Uterus (tissue), 4 donors: ENCODE measurements around the gene BET1. TPM values are rescaled to one million over a fixed set of nuclear protein-coding genes. Genes with fewer than 3 reads are reported as not detected.

Experiments
- DNase-seq, 2 donors: peaks; one replicate each; pipeline ENCODE4 v3.0.0-alpha.2; 2019 to 2020
- H3K27ac ChIP-seq, 2 donors: fragments of 200-600 bp; sonication (generic); 1 replicate in 1 of 2; 2 replicates in 1 of 2; pipeline ENCODE4 v1.5.1; 2016 to 2018
- H3K27me3 ChIP-seq, 2 donors: fragments of 200-600 bp; sonication (generic); one replicate each; pipeline ENCODE4 v1.5.1; 2018 to 2019; ENCODE audit warnings: control low read depth in 1 of 2
- H3K36me3 ChIP-seq, 2 donors: fragments of 200-600 bp; sonication (generic); one replicate each; pipeline ENCODE4 v1.5.1; 2019; ENCODE audit warnings: control low read depth in 1 of 2
- H3K4me1 ChIP-seq, 2 donors: fragments of 200-600 bp; sonication (generic); one replicate each; pipeline ENCODE4 v1.5.1; 2018 to 2019; ENCODE audit warnings: control low read depth in 1 of 2
- H3K4me3 ChIP-seq, 2 donors: fragments of 200-600 bp; sonication (generic); 1 replicate in 1 of 2; 2 replicates in 1 of 2; pipeline ENCODE4 v1.5.1; 2018 to 2019; ENCODE audit warnings: mild to moderate bottlenecking in 1 of 2
- H3K9me3 ChIP-seq, 2 donors: fragments of 200-600 bp; sonication (generic); one replicate each; pipeline ENCODE4 v1.5.1; 2019; ENCODE audit warnings: control low read depth in 1 of 2
- POLR2A ChIP-seq, 2 donors: fragments of 450-650 bp; IDR thresholded peaks; one replicate each; pipeline ENCODE4 v1.6.1; 2016; ENCODE audit warnings: antibody characterized with exemption in 2 of 2, mild to moderate bottlenecking in 1 of 2, moderate library complexity in 1 of 2
- intact Hi-C: fragments of 100-400 bp; cut with DNase I; formaldehyde crosslinking; loops from one replicate; pipeline ENCODE4 v1.15.1; 2023; ENCODE audit warnings: low total_unique reads
- total RNA-seq, 4 donors: library from RNA; depleted of rRNA in 3 of 4; stranded (reverse); fragments of >200 nt in 3 of 4; gene quantifications; one replicate each; pipeline versions ENCODE4 v1.1.0 to v1.2.4, GENCODE V29; 2014 to 2023
- TF ChIP-seq, protein P1 (sequence below), 4 experiments: fragments of 200-600 bp in 2 of 4; fragments of 450-650 bp in 2 of 4; sonication (generic) in 2 of 4; IDR thresholded peaks; one replicate each; pipeline ENCODE4 v1.5.1; 2016 to 2019; ENCODE audit warnings: antibody characterized with exemption in 4 of 4, mild to moderate bottlenecking in 2 of 4, moderate library complexity in 1 of 4
- donor health status: DM: yes; HTN: yes; CAD: no.

The BET1 gene
- total RNA-seq, 4 donors from 2014 or later: 10.3 to 74.5 (median 18.6) TPM

DNA sequence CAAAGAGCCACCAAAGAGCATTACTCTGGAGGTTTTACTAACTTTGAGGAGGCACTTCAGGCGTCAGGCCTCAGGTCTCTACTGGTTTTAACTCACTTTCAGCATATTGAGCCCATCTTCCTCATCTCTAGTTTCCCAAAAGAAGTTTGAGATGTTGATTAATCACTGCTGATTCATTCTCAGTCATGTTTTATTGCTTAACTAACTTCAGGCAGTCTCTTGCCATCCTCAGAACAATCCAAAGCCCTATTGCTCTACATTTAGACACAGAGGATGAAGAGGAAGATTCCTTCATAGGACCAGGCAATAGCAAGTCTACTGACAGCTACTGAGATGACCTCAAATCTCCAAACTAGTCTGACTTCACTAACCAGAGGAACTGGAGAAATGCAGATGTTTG lies 39.1 kb upstream of the BET1 start:
- H3K4me1 ChIP-seq: no peaks in the 10 kb centered on the region
- H3K4me3 ChIP-seq: no peak overlapping the region
- H3K36me3 ChIP-seq: no peaks in the 10 kb centered on the region
- no peak for DNase-seq
- no peak for TF ChIP-seq POLR2A (IDR thresholded peaks at IDR 0.05)
- TF ChIP-seq, protein P1, sequence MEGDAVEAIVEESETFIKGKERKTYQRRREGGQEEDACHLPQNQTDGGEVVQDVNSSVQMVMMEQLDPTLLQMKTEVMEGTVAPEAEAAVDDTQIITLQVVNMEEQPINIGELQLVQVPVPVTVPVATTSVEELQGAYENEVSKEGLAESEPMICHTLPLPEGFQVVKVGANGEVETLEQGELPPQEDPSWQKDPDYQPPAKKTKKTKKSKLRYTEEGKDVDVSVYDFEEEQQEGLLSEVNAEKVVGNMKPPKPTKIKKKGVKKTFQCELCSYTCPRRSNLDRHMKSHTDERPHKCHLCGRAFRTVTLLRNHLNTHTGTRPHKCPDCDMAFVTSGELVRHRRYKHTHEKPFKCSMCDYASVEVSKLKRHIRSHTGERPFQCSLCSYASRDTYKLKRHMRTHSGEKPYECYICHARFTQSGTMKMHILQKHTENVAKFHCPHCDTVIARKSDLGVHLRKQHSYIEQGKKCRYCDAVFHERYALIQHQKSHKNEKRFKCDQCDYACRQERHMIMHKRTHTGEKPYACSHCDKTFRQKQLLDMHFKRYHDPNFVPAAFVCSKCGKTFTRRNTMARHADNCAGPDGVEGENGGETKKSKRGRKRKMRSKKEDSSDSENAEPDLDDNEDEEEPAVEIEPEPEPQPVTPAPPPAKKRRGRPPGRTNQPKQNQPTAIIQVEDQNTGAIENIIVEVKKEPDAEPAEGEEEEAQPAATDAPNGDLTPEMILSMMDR (IDR thresholded peaks at IDR 0.05): no peak
- no peaks in the 10 kb centered on the region for H3K9me3 ChIP-seq
- intact Hi-C loops: no loop called here
- H3K27ac ChIP-seq: no peak overlapping the region
- no peaks in the 10 kb centered on the region for H3K27me3 ChIP-seq

DNA sequence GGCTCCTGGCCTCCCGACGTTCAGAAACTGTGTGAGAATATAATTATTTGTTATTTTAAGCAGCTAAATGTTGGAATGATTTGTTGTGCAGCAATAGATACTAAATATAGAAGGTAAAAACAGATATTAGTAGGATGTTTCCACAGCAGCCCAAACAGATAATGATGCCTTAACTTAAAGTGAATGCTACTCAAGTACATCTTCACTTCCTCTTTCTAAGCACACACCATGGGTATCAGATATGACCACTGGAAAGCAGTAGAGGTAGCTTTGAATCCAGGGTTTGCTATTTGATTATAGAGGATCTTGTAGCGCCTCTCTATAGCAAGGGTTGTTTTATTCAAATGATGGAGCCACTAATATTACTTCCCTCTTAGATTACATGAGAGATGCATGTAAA lies 38.2 kb upstream of the BET1 start:
- Histone ChIP-seq H3K36me3 (no peaks in the 10 kb centered on the region), H3K9me3 (no peaks in the 10 kb centered on the region), H3K4me1 (no peaks in the 10 kb centered on the region), H3K27ac (no peak overlapping the region), H3K27me3 (no peaks in the 10 kb centered on the region), H3K4me3 (no peak overlapping the region)
- TF ChIP-seq, protein P1 (IDR thresholded peaks at IDR 0.05): no peak
- TF ChIP-seq POLR2A (IDR thresholded peaks at IDR 0.05): no peak
- DNase-seq: no peak
- intact Hi-C loops: no loop called here

DNA sequence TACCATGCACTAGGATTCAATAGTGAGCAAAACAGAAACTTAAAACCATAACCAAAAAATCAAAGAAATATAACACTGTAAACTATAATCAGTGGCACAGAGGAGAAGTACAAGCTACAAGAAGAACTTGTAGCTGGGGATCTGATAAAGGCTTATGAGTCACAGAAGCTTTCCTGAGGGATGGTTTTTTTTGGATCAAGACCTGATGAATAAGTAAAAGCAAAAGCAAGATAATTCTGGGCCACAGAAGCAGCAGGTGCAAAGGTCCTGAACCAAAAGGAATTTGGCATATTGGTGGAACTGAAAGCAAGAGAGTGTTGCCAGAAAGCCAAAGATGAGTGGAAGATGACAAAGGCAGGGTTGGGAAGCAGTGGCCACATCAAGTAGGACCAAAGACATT lies 37.4 kb upstream of the BET1 start:
- no peaks in the 10 kb centered on the region for H3K36me3 ChIP-seq
- no peak for DNase-seq
- intact Hi-C loops: no loop called here
- H3K9me3 ChIP-seq: no peaks in the 10 kb centered on the region
- no peak for TF ChIP-seq POLR2A (IDR thresholded peaks at IDR 0.05)
- TF ChIP-seq, protein P1 (IDR thresholded peaks at IDR 0.05): no peak
- no peaks in the 10 kb centered on the region for H3K27me3 ChIP-seq
- no peak overlapping the region for H3K27ac ChIP-seq
- H3K4me1 ChIP-seq: no peaks in the 10 kb centered on the region
- no peak overlapping the region for H3K4me3 ChIP-seq

DNA sequence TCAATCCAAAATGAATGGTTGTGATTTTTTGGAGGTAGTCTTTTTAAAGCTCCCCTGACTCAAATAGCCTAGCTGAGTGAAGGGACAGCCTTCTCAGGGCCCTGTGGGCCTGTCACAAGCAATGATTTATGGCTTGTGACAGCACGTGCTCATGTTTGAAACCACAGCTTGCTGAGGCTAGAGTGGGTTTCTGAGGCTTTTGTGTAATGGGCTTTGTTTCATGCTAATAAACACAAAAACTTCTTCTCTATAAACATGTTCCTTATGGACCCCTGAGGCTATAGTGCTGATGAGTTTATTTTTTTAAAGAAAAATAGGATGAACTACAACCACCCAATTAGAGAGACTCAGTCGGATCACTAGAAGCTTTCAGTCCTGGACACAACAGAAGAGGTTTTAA lies 36.1 kb upstream of the BET1 start:
- Histone ChIP-seq H3K27me3 (no peaks in the 10 kb centered on the region), H3K36me3 (no peaks in the 10 kb centered on the region), H3K9me3 (no peaks in the 10 kb centered on the region), H3K4me3 (no peak overlapping the region), H3K4me1 (no peaks in the 10 kb centered on the region), H3K27ac (no peak overlapping the region)
- TF ChIP-seq, protein P1 (IDR thresholded peaks at IDR 0.05): no peak
- no peak for TF ChIP-seq POLR2A (IDR thresholded peaks at IDR 0.05)
- DNase-seq: no peak
- intact Hi-C loops: no loop called here

DNA sequence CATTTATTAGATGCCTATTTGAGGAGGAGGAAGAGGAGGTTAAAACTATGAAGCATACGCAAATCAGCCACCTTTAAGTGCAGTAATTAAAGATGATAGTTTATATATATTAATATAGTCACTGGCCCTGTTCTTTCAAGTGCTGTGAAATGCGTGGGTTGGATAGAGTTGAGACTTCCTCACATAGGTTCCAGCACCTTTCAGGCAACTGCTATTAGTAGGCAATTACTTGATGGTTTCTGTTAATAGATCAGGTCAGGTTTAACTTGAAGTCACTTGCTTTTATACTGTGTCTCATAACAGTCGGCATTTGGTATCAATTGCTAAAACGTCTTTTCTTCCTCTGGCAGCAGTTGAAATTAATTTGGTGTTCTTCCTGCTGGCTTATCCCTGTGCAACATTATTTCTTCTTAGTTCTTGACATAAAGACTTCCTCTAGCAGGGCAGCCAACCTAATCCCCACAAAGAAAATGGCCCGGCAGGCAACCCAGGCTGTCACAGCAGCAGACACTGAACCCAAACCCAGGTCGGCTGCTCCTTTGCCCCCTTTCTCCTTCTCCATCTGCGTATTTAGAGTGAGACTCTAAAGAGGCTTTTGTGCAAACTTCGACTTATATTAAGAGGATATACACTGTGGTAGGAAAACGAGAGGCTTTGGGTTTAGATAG lies 35.3 kb upstream of the BET1 start:
- no peak overlapping the region for H3K27ac ChIP-seq
- H3K4me1 ChIP-seq: no peaks in the 10 kb centered on the region
- no peak for TF ChIP-seq POLR2A (IDR thresholded peaks at IDR 0.05)
- TF ChIP-seq, protein P1 (IDR thresholded peaks at IDR 0.05): no peak
- H3K9me3 ChIP-seq: no peaks in the 10 kb centered on the region
- no peak for DNase-seq
- intact Hi-C loops: no loop called here
- no peak overlapping the region for H3K4me3 ChIP-seq
- H3K36me3 ChIP-seq: no peaks in the 10 kb centered on the region
- H3K27me3 ChIP-seq: no peaks in the 10 kb centered on the region
